Osteocyte (in vitro differentiated cells): ENCODE results near the gene PROC. TPM values are rescaled to one million over a fixed set of nuclear protein-coding genes. Genes with fewer than 3 reads are reported as not detected.

ENCODE experiments used
- DNase-seq: peaks from one replicate; pipeline ENCODE4 v3.0.0; 2021; ENCODE audit warnings: mixed read lengths; ENCODE audit not compliant: unreplicated experiment; ENCODE audit errors: extremely low spot score
- H3K27ac Mint-ChIP-seq: one replicate; pipeline ENCODE4 v1.8.0; 2021; ENCODE audit warnings: mild to moderate bottlenecking, mixed read lengths; ENCODE audit not compliant: unreplicated experiment
- H3K27me3 Mint-ChIP-seq: one replicate; pipeline ENCODE4 v1.8.0; 2021; ENCODE audit warnings: mixed read lengths; ENCODE audit not compliant: unreplicated experiment
- H3K36me3 Mint-ChIP-seq: one replicate; pipeline ENCODE4 v1.8.0; 2021; ENCODE audit warnings: mixed read lengths; ENCODE audit not compliant: unreplicated experiment
- H3K4me1 Mint-ChIP-seq: one replicate; pipeline ENCODE4 v1.8.0; 2021; ENCODE audit warnings: mixed read lengths; ENCODE audit not compliant: unreplicated experiment
- H3K4me3 Mint-ChIP-seq: one replicate; pipeline ENCODE4 v1.8.0; 2021; ENCODE audit warnings: mild to moderate bottlenecking, moderate library complexity, mixed read lengths; ENCODE audit not compliant: unreplicated experiment
- H3K9me3 Mint-ChIP-seq: one replicate; pipeline ENCODE4 v1.8.0; 2021; ENCODE audit warnings: mixed read lengths; ENCODE audit not compliant: unreplicated experiment
- CTCF ChIP-seq: fragments of 200-600 bp; sonication (generic); IDR thresholded peaks from 2 replicates; pipeline ENCODE4 v1.5.0; 2021; ENCODE audit warnings: antibody characterized with exemption, mild to moderate bottlenecking, moderate library complexity
- total RNA-seq: library from RNA; stranded (reverse); gene quantifications from 2 replicates; pipeline ENCODE4 v1.2.1, GENCODE V29; 2021

PROC gene
- total RNA-seq, 1 donor from 2014 or later, result 1.6 TPM

- TF ChIP-seq CTCF, result no peak
- DNase-seq, result peak; percentile 76
- H3K4me3 Mint-ChIP-seq, result no peak overlapping the region
- no peaks in the 10 kb centered on the region for H3K36me3 Mint-ChIP-seq
- no peaks in the 10 kb centered on the region for H3K9me3 Mint-ChIP-seq
- H3K4me1 Mint-ChIP-seq, result peaks cover 27% of the 10 kb centered on the region
- no peaks in the 10 kb centered on the region for H3K27me3 Mint-ChIP-seq
- no peak overlapping the region for H3K27ac Mint-ChIP-seq
Observed at GRCh38 chr2:127428057-127428814, 10.0 kb downstream of the PROC start.

GRCh38 chr2:127428815-127429109 lies 10.5 kb downstream of the PROC start:
- Mint-ChIP-seq H3K36me3 (no peaks in the 10 kb centered on the region), H3K9me3 (no peaks in the 10 kb centered on the region), H3K4me1 (peaks cover 24% of the 10 kb centered on the region), H3K4me3 (no peak overlapping the region), H3K27ac (no peak overlapping the region), H3K27me3 (no peaks in the 10 kb centered on the region)
- no peak for TF ChIP-seq CTCF
- DNase-seq, result no peak

GRCh38 chr2:127429291-127429690 lies 11.1 kb downstream of the PROC start:
- Mint-ChIP-seq H3K4me1 (peaks cover 21% of the 10 kb centered on the region), H3K27ac (no peak overlapping the region), H3K36me3 (no peaks in the 10 kb centered on the region), H3K9me3 (no peaks in the 10 kb centered on the region), H3K4me3 (no peak overlapping the region), H3K27me3 (no peaks in the 10 kb centered on the region)
- no peak for TF ChIP-seq CTCF
- DNase-seq, result no peak

- peak; percentile 73 for DNase-seq
- Mint-ChIP-seq H3K27me3 (no peaks in the 10 kb centered on the region), H3K27ac (no peak overlapping the region), H3K4me1 (peaks cover 17% of the 10 kb centered on the region), H3K36me3 (no peaks in the 10 kb centered on the region), H3K9me3 (no peaks in the 10 kb centered on the region), H3K4me3 (no peak overlapping the region)
- no peak for TF ChIP-seq CTCF
Observed at GRCh38 chr2:127429844-127430425, 11.7 kb downstream of the PROC start.

GRCh38 chr2:127431408-127432023 lies 13.3 kb downstream of the PROC start:
- H3K27me3 Mint-ChIP-seq, result no peaks in the 10 kb centered on the region
- no peaks in the 10 kb centered on the region for H3K36me3 Mint-ChIP-seq
- no peak overlapping the region for H3K4me3 Mint-ChIP-seq
- DNase-seq, result peak; percentile 80
- peaks cover 11% of the 10 kb centered on the region for H3K4me1 Mint-ChIP-seq
- TF ChIP-seq CTCF, result no peak
- no peaks in the 10 kb centered on the region for H3K9me3 Mint-ChIP-seq
- peak overlapping the region; percentile 32 for H3K27ac Mint-ChIP-seq
